Osteoblast (primary cell): Measurements from ENCODE around the gene TRMT2A. TPM values are rescaled to one million over a fixed set of nuclear protein-coding genes. Genes with fewer than 3 reads are reported as not detected.

Source experiments
- DNase-seq: peaks from one replicate; pipeline ENCODE4 v3.0.0; 2011; ENCODE audit warnings: low spot score, mixed read lengths; ENCODE audit not compliant: insufficient read length; ENCODE audit errors: missing footprints
- H2AFZ ChIP-seq: 2 replicates; pipeline ENCODE4 v1.6.0; 2011; ENCODE audit warnings: mild to moderate bottlenecking, low read length
- H3K27ac ChIP-seq: 2 replicates; pipeline ENCODE4 v1.5.1; 2011; ENCODE audit warnings: mild to moderate bottlenecking, low read depth, low read length, moderate library complexity
- H3K27me3 ChIP-seq: 2 replicates; pipeline ENCODE4 v1.6.0; 2012; ENCODE audit warnings: mild to moderate bottlenecking, control low read depth, inconsistent platforms, low read length, moderate library complexity; ENCODE audit not compliant: insufficient read depth
- H3K36me3 ChIP-seq: 2 replicates; pipeline ENCODE4 v1.5.1; 2011; ENCODE audit warnings: mild to moderate bottlenecking, low read length, control low read depth, moderate library complexity; ENCODE audit not compliant: insufficient read depth
- H3K4me1 ChIP-seq: 2 replicates; pipeline ENCODE4 v1.5.1; 2011; ENCODE audit warnings: mild to moderate bottlenecking, low read length, control low read depth, moderate library complexity; ENCODE audit not compliant: insufficient read depth
- H3K4me2 ChIP-seq: 2 replicates; pipeline ENCODE4 v1.6.0; 2011; ENCODE audit warnings: mild to moderate bottlenecking, low read length; ENCODE audit not compliant: insufficient read depth
- H3K4me3 ChIP-seq: fragments of 200-600 bp; sonication (generic); 3 replicates; pipeline ENCODE4 v1.5.1; 2012; ENCODE audit warnings: mild to moderate bottlenecking, low read length, inconsistent platforms; ENCODE audit not compliant: insufficient read depth
- H3K79me2 ChIP-seq: 2 replicates; pipeline ENCODE4 v1.6.0; 2012; ENCODE audit warnings: mild to moderate bottlenecking, low read length, control low read depth, inconsistent platforms; ENCODE audit not compliant: insufficient read depth
- H3K9me3 ChIP-seq: 2 replicates; pipeline ENCODE4 v1.5.1; 2011; ENCODE audit warnings: low read depth, low read length, control low read depth
- H4K20me1 ChIP-seq: 2 replicates; pipeline ENCODE4 v1.6.0; 2012; ENCODE audit warnings: mild to moderate bottlenecking, low read length, control low read depth; ENCODE audit not compliant: insufficient read depth
- total RNA-seq: library from RNA; depleted of rRNA; stranded (reverse); fragments of >200 nt; gene quantifications from 2 replicates; pipeline ENCODE4 v1.2.3, GENCODE V29; 2012
- TF ChIP-seq, protein P1 (sequence below): IDR thresholded peaks from 2 replicates; pipeline ENCODE4 v1.5.1; 2011; ENCODE audit warnings: mild to moderate bottlenecking, low read depth, low read length, moderate library complexity; ENCODE audit errors: extremely low read depth

TRMT2A gene
- total RNA-seq, 1 donor: 43.8 TPM

DNA sequence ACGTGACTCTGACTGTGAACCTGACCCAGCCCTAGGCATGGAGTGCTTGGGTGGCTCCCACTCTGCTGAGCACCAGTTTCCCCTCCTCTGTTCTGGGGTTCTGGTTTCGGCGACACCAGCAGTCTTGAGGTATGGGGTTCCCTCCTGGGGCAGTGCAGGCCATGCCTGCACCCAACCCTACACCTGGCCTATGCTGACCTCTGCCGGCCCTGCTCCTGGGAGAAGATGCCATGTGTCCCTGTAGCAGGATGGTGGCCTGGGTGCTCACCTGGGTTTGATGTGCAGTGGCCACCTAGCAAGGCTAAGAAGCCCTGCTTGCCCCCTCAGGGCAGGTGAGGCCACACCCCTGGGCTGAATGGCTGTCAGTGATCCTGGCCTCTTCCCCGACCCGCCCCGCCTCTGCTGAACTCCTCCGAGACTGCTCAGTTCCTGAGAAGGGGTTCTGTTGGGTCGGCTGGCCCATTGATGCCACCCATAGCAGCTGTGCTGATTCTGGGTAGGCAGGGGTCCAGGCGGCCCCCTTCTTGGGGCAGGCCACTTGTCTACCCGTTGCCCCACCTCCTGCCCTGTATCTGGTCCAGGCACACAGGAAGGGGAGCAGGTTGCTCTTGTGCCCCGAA lies 17.0 kb upstream of the TRMT2A start:
- Histone ChIP-seq H3K9me3 (no peaks in the 10 kb centered on the region), H3K27ac (no peak overlapping the region), H4K20me1 (peaks cover 54% of the 10 kb centered on the region), H3K4me2 (no peak overlapping the region), H3K79me2 (peaks cover 70% of the 10 kb centered on the region), H3K36me3 (no peaks in the 10 kb centered on the region), H3K4me1 (peaks cover 19% of the 10 kb centered on the region), H3K4me3 (no peak overlapping the region), H3K27me3 (no peaks in the 10 kb centered on the region), H2AFZ (no peak overlapping the region)
- TF ChIP-seq, protein P1, sequence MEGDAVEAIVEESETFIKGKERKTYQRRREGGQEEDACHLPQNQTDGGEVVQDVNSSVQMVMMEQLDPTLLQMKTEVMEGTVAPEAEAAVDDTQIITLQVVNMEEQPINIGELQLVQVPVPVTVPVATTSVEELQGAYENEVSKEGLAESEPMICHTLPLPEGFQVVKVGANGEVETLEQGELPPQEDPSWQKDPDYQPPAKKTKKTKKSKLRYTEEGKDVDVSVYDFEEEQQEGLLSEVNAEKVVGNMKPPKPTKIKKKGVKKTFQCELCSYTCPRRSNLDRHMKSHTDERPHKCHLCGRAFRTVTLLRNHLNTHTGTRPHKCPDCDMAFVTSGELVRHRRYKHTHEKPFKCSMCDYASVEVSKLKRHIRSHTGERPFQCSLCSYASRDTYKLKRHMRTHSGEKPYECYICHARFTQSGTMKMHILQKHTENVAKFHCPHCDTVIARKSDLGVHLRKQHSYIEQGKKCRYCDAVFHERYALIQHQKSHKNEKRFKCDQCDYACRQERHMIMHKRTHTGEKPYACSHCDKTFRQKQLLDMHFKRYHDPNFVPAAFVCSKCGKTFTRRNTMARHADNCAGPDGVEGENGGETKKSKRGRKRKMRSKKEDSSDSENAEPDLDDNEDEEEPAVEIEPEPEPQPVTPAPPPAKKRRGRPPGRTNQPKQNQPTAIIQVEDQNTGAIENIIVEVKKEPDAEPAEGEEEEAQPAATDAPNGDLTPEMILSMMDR: no peak
- no peak for DNase-seq

DNA sequence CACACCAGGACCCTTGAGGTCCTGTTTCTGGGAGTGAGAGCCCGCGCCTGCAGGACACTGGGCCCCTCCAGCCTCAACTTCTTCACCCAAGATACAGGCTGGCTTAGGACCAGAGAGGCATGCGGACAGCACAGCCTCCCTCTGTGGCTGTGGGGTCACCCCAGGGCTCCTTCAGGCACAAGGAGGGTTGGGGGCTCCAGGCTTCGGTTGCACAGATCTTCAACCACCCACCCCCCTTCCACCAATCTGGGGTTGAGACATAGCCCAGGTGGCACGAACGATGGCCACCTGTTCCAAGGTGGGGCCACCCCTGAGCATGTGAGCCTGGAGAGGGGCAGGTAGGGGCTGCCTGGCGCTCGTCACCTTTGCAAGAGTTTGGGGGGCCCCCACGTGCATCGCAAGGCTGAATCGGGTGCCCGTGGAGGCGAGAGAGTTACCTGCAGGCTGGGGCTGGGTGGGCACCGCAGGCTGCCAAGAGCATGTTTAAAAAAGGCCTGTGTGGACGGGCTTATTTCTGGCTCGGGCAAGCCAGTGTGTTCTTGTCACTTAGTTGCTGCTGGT lies 15.7 kb upstream of the TRMT2A start:
- peaks cover 47% of the 10 kb centered on the region for H4K20me1 ChIP-seq
- peak overlapping the region; percentile 82 for H3K4me3 ChIP-seq
- TF ChIP-seq, protein P1: no peak
- no peaks in the 10 kb centered on the region for H3K9me3 ChIP-seq
- H3K79me2 ChIP-seq: peaks cover 59% of the 10 kb centered on the region
- peaks cover 2% of the 10 kb centered on the region for H3K36me3 ChIP-seq
- H3K4me1 ChIP-seq: peaks cover 12% of the 10 kb centered on the region
- DNase-seq: no peak
- H3K27me3 ChIP-seq: no peaks in the 10 kb centered on the region
- peak overlapping the region; percentile 37 for H3K27ac ChIP-seq
- peak overlapping the region; percentile 88 for H3K4me2 ChIP-seq
- H2AFZ ChIP-seq: no peak overlapping the region

DNA sequence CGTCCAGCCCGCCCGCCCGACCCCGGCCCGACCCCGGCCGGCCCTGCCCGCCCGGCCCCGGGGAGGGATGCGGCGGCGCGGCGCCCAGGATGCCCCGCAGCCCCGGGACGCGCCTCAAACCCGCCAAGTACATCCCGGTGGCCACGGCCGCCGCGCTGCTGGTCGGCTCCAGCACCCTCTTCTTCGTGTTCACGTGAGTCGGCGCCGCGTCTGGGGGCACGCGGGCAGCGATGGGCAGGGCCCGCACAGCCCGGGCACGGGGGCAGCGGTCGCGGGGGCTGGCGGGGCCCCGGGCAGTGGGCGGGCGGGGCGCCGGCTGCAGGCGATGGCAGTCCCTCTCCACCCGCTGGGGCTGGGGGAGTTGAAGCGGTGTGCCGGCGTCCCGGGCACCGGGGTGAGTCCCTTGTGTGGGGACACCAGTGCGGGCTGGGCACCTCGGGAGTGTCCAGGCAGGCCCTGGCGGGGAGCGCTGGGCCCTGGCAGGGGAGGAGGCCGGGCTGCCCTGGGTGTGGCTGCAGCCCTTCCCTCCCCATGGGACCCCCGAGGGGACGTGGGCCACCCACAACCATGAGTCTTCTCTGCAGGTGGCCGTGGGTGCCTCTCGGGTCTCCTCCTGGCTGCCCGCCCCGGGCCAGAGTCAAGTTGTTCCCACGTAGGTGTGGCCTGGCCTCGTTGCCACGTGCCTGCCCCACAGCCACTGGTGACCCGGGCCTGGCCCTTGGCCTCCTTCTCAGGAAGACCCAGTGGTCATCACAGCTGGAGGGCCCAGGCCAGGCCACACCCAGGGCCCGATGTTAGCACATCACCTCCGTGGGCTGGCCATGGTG lies 15.0 kb upstream of the TRMT2A start:
- no peak overlapping the region for H2AFZ ChIP-seq

More for the DNA sequence above, 15.0 kb upstream of the TRMT2A start:
- peak overlapping the region; percentile 82 for H3K4me3 ChIP-seq
- peak; percentile 94 for DNase-seq
- peaks cover 52% of the 10 kb centered on the region for H3K79me2 ChIP-seq
- H3K4me1 ChIP-seq: peaks cover 10% of the 10 kb centered on the region
- H4K20me1 ChIP-seq: peaks cover 40% of the 10 kb centered on the region
- H3K9me3 ChIP-seq: no peaks in the 10 kb centered on the region
- peak overlapping the region; percentile 88 for H3K4me2 ChIP-seq
- TF ChIP-seq, protein P1: no peak
- no peaks in the 10 kb centered on the region for H3K27me3 ChIP-seq
- H3K27ac ChIP-seq: peak overlapping the region; percentile 37
- H3K36me3 ChIP-seq: peaks cover 9% of the 10 kb centered on the region
